K562 (cell line): Measurements from ENCODE around the gene SMIM13.

ENCODE experiments used
- CEBPG ChIP-seq, 3 experiments: fragments of 200-800 bp in 1 of 3; sonication (Bioruptor generic) in 1 of 3; sonication (generic) in 1 of 3; formaldehyde crosslinking in 1 of 3; IDR thresholded peaks in 2 of 3; conservative IDR thresholded peaks in 1 of 3; 2 replicates each; pipeline versions ENCODE4 v1.6.1 to v1.8.0; 2016 to 2022; ENCODE audit warnings: missing compliant biosample characterization in 2 of 3, missing genetic modification characterization in 2 of 3, mild to moderate bottlenecking in 1 of 3, missing genetic modification reagents in 1 of 3
- GABPA ChIP-seq: fragments of 200-800 bp; sonication (Bioruptor generic); conservative IDR thresholded peaks from 2 replicates; pipeline ENCODE4 v1.6.1; 2016; ENCODE audit warnings: low read depth, missing genetic modification characterization, missing compliant biosample characterization
- HIVEP1 ChIP-seq: fragments of 250-450 bp; sonication (Bioruptor Pico); IDR thresholded peaks from 2 replicates; pipeline ENCODE4 v1.4.0; 2020; ENCODE audit warnings: mild to moderate bottlenecking
- MBD2 ChIP-seq: sonication (generic); IDR thresholded peaks from 2 replicates; pipeline ENCODE4 v1.6.1; 2016; ENCODE audit warnings: low read depth, borderline replicate concordance
- PPARD ChIP-seq: fragments of 250-450 bp; sonication (Bioruptor Pico); IDR thresholded peaks from 2 replicates; pipeline ENCODE4 v1.8.0; 2022; ENCODE audit warnings: inconsistent platforms, mild to moderate bottlenecking, moderate library complexity
- RREB1 ChIP-seq: fragments of 250-450 bp; sonication (Bioruptor Pico); IDR thresholded peaks from 2 replicates; pipeline ENCODE4 v1.4.0; 2020
- ZBTB11 ChIP-seq, 3 experiments: fragments of 200-800 bp in 1 of 3; fragments of 250-450 bp in 1 of 3; fragments of 450-650 bp in 1 of 3; sonication (Bioruptor Pico) in 1 of 3; sonication (Bioruptor generic) in 1 of 3; formaldehyde crosslinking in 1 of 3; IDR thresholded peaks; 2 replicates each; pipeline versions ENCODE4 v1.6.1 to v1.8.0; 2016 to 2022; ENCODE audit warnings: mild to moderate bottlenecking in 2 of 3, missing genetic modification characterization in 2 of 3, missing compliant biosample characterization in 1 of 3, moderate library complexity in 1 of 3
- ZNF274 ChIP-seq: IDR thresholded peaks from 2 replicates; pipeline ENCODE4 v1.6.1; 2011; ENCODE audit warnings: low read depth, mild to moderate bottlenecking, low read length, moderate library complexity, borderline replicate concordance
- ZNF780A ChIP-seq: fragments of 250-450 bp; sonication (Bioruptor Pico); IDR thresholded peaks from 2 replicates; pipeline ENCODE4 v1.5.0; 2021; ENCODE audit warnings: mild to moderate bottlenecking
- TF ChIP-seq, protein P1 (sequence below), 3 experiments: IDR thresholded peaks in 2 of 3; conservative IDR thresholded peaks in 1 of 3; 2 replicates each; pipeline ENCODE4 v1.5.1; 2011 to 2012; ENCODE audit warnings: low read length in 3 of 3, mild to moderate bottlenecking in 3 of 3, control low read depth in 2 of 3, improper control_type of control experiment in 1 of 3, inconsistent platforms in 1 of 3, low read depth in 1 of 3, mixed read lengths in 1 of 3, moderate library complexity in 1 of 3; ENCODE audit not compliant: insufficient read depth in 2 of 3
- TF ChIP-seq, protein P2 (sequence below): fragments of 450-650 bp; IDR thresholded peaks from 2 replicates; pipeline ENCODE4 v1.6.1; 2018; ENCODE audit not compliant: partially characterized antibody

- TF ChIP-seq ZBTB11 (CRISPR knock-in tag; IDR thresholded peaks at IDR 0.05), result no peak
- TF ChIP-seq, protein P1, sequence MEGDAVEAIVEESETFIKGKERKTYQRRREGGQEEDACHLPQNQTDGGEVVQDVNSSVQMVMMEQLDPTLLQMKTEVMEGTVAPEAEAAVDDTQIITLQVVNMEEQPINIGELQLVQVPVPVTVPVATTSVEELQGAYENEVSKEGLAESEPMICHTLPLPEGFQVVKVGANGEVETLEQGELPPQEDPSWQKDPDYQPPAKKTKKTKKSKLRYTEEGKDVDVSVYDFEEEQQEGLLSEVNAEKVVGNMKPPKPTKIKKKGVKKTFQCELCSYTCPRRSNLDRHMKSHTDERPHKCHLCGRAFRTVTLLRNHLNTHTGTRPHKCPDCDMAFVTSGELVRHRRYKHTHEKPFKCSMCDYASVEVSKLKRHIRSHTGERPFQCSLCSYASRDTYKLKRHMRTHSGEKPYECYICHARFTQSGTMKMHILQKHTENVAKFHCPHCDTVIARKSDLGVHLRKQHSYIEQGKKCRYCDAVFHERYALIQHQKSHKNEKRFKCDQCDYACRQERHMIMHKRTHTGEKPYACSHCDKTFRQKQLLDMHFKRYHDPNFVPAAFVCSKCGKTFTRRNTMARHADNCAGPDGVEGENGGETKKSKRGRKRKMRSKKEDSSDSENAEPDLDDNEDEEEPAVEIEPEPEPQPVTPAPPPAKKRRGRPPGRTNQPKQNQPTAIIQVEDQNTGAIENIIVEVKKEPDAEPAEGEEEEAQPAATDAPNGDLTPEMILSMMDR (IDR thresholded peaks at IDR 0.05 in 2 of 3, conservative IDR thresholded peaks at IDR 0.05 in 1 of 3; ENCODE audit: insufficient read depth in 2 of 3, low read depth in 1 of 3, low read length in 3 of 3), result no peak
- TF ChIP-seq ZNF780A (CRISPR knock-in tag), result no peak
- no peak for TF ChIP-seq GABPA
- TF ChIP-seq, protein P2, sequence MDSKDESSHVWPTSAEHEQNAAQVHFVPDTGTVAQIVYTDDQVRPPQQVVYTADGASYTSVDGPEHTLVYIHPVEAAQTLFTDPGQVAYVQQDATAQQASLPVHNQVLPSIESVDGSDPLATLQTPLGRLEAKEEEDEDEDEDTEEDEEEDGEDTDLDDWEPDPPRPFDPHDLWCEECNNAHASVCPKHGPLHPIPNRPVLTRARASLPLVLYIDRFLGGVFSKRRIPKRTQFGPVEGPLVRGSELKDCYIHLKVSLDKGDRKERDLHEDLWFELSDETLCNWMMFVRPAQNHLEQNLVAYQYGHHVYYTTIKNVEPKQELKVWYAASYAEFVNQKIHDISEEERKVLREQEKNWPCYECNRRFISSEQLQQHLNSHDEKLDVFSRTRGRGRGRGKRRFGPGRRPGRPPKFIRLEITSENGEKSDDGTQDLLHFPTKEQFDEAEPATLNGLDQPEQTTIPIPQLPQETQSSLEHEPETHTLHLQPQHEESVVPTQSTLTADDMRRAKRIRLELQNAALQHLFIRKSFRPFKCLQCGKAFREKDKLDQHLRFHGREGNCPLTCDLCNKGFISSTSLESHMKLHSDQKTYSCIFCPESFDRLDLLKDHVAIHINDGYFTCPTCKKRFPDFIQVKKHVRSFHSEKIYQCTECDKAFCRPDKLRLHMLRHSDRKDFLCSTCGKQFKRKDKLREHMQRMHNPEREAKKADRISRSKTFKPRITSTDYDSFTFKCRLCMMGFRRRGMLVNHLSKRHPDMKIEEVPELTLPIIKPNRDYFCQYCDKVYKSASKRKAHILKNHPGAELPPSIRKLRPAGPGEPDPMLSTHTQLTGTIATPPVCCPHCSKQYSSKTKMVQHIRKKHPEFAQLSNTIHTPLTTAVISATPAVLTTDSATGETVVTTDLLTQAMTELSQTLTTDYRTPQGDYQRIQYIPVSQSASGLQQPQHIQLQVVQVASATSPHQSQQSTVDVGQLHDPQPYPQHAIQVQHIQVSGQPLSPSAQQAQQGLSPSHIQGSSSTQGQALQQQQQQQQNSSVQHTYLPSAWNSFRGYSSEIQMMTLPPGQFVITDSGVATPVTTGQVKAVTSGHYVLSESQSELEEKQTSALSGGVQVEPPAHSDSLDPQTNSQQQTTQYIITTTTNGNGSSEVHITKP, result no peak
- no peak for TF ChIP-seq MBD2
- no peak for TF ChIP-seq HIVEP1 (CRISPR knock-in tag)
- no peak for TF ChIP-seq PPARD (CRISPR knock-in tag)
- no peak for TF ChIP-seq ZNF274
- no peak for TF ChIP-seq RREB1
- no peak for TF ChIP-seq CEBPG (CRISPR knock-in tag; IDR thresholded peaks at IDR 0.05)
- TF ChIP-seq CEBPG (tag; conservative IDR thresholded peaks at IDR 0.05 in 1 of 2, IDR thresholded peaks at IDR 0.05 in 1 of 2), result no peak
These were observed 10.1 kb upstream of the SMIM13 start for GRCh38 chr6:11083491-11083890.
